HG03039 (cell line): ENCODE data around the gene ABCG1.
"Not testable (repeated sequence)": the region's sequence is repeated elsewhere in the genome, so short reads cannot be mapped to it uniquely, and the experiment has no call there.

Experiments
- ATAC-seq: cut with Tn5 transposase; IDR thresholded peaks from one replicate; pipeline ENCODE4 v1.9.1; 2021; ENCODE audit warnings: mild to moderate bottlenecking, moderate library complexity; ENCODE audit not compliant: unreplicated experiment

Gene ABCG1

DNA sequence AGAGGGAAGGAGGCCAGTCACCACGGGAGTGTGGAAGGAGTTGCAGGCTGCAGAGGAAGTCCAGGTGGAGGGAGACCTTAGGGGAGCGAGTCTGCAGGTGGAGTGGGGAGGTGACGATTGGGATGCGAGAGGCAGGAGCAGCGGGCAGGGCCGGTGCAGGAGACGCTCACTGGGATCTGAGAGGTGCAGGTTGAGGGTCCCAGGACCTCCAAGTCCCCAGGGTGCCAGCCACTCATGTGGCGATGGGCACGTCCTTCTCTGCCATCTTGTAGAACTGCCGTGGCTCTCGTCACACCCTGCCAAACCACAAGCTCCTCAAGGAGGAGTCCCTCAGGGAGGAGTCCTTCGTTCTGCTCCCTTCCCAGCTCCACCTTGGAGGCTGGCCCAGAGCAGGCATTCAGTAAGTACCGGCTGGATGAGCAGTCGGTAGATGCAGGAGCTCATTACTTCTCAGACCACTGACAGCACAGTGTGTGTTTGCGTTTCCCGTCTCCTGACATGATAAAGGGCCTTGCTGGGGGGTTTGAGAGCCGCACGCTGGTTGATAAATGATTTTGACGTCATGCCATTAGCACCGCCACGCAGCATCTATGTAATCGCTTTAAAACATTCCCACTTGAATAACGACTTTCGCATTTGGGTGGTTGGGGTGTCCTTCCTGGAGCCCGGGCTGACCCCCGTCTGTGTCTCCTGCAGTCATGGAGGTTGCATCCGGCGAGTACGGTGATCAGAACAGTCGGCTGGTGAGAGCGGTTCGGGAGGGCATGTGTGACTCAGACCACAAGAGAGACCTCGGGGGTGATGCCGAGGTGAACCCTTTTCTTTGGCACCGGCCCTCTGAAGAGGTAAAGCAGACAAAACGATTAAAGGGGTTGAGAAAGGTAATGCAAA, 68.5 kb downstream of the ABCG1 start:
- ATAC-seq = no peak

DNA sequence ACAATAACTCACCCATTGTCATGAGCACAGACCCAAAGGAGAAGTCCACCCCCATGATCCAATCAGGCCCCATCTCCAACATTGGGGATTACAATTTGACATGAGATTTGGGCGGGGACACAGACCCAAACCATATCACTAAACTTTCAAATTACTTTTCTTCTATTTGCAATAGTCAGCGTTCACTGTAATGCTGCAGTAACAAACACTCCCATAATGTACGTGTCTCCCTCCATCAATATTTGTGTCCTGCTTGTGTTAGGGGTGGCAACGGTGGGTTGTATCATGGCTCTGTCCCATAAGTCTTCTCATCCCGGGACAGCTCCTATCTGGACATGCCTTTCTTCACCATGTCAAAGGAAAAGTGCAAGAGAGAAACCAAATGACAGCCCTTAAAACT, 70.0 kb downstream of the ABCG1 start:
- no peak for ATAC-seq

DNA sequence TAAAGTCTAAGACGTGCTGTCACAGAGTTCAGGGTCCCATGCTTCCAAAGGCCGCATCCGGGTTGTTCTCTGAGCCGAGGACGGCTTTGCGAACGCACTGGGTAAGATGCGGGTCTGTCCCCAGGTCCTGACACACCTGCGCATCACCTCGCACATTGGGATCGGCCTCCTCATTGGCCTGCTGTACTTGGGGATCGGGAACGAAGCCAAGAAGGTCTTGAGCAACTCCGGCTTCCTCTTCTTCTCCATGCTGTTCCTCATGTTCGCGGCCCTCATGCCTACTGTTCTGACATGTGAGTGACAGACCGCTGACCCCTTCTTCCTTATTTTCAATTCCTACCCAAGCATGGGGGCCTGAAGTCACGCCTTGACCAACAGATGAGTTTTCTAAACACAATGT, 71.0 kb downstream of the ABCG1 start:
- ATAC-seq = no peak

DNA sequence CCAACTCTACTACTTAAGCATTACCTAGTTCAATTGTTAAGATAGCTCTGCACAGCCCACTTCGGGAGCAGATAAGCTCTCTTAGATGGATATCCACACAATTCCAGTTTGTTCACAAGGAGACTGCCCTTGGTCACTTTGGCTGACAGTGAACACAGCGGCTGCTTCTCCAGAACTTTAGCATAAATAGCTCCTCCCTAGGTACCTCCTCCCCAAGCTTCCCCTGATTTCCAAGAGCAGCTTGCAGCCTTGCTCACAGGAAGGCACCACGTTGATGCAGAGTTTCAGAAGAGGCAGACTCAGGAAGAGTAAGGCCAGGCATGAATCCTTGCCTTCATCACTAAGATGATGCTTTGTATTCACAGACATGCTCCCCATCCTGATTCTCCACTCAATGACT, 71.6 kb downstream of the ABCG1 start:
- no peak for ATAC-seq

DNA sequence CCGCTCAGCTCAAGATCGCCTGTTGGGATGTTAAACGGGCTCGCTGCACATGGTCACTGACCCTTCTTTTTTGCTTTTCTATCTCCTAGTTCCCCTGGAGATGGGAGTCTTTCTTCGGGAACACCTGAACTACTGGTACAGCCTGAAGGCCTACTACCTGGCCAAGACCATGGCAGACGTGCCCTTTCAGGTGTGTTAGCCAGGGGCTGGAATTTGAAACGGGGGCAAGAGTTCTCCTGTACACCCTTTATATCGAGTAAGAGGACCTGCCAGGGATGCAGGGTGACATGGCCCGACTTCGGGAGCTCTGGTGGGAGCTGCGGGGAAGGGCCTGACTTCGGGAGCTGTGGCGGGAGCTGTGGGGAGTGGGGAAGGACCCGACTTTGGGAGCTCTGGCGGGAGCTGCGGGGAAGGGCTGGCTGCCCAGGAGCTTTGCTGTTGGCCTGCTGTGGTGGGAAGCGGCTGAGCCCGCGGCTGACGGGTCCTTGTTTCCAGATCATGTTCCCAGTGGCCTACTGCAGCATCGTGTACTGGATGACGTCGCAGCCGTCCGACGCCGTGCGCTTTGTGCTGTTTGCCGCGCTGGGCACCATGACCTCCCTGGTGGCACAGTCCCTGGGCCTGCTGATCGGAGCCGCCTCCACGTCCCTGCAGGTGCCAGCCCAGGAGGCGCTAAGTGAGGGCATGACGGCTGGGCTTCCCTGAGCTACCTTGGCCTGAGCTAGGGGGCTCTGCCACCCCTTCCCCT, 72.2 kb downstream of the ABCG1 start:
- ATAC-seq = no peak

DNA sequence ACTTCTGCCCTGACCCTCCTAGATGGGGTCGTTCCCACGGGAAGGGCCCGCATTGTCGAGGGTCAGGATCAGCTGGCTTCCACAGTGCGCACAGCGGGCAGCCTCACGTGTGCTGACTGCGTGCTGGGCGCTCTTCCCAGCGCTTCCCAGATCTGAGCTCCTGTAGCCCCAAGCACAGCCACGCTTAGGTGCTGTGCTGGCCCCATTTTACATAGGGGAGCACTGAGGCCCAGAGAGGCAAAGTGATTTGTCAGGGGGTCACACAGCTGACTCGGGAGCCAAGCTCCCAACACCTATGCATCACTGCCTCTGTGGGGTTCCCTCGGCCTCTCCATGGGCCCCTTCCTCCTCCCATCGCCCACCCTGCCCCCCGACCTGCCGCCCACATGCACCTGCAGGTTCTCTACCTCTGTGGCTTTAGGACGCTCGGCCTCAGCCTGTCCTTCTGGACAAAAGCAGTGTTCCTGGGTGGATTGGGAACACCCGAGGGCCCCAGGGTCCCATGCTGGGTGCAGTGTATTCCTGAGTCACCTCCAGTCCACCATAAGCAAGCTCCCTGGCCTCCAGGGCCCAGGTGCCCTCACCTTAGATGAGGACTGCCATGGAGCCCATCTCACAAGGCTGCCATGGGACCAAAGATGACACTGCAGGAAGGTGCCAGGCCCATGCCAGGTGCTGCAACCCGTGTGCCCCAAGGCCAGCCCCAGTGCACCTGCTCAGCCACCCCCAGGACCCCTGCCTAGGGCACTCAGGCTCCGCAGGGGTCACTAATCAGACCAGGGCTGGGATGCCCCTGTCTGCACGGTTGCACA, 73.0 kb downstream of the ABCG1 start:
- ATAC-seq = no peak

DNA sequence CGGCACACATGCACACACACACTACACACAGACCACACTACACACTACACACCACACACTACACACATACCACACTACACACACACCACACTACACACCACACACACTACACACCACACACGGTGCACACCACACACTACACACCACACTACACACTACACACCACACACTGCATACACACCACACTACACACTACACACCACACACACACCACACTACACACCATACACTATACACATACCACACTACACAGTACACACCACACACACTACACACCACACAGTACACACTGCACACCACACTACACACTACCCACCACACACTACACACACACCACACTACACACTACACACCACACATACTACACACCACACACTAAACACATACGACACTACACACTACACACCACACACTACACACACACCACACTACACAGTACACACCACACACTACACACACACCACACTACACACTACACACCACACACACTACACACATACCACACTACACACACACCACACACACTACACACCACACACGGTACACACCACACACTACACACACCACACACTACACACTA, 73.7 kb downstream of the ABCG1 start:
- ATAC-seq = not testable (repeated sequence)

DNA sequence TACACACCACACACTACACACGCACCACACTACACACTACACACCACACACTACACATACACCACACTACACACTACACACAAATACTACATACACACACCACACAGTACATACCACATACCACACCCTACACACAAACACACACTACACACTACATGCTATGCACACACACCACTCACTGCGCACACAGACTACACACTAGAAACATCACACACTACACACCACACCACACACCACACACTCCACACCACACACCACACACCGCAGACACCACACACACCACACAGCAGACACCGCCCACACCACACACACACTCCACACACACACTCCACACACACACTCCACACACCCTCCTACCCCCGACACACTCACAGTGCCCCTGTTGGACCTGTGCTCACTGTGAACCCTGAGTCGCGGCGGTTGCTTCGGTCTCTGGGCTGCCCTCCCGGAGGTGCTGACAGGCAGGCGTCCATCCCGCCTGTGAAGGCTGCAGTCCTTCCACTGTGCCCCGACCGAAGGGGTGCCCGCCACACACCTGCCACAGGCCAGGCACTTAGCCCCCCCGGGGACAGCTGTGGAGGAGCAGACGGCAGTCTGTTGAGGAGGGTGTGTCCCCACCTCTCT, 74.8 kb downstream of the ABCG1 start:
- ATAC-seq = no peak

DNA sequence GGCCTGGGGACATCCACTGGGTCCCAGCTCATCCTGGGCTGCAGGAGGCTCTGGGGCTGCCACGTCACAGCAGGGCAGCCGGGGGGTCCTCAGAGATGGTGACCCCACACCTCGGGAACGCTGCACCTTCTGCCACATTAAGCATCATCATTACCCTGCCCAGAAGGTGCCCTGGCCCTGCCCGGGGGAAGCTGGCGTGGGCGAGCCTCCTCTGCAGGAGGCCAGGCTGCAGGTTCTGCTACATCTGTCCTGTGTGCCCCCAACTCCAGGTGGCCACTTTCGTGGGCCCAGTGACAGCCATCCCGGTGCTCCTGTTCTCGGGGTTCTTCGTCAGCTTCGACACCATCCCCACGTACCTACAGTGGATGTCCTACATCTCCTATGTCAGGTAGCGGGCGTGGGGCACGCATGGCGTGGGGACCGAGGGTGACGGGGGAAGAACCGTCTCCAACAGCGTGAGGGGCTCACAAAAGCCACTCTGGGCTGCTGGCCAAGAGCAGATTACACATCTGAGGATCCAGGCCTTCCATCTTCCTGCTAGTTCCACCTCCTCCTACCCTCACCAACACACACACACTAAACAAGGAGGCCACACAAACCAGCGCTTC, 75.4 kb downstream of the ABCG1 start:
- no peak for ATAC-seq

DNA sequence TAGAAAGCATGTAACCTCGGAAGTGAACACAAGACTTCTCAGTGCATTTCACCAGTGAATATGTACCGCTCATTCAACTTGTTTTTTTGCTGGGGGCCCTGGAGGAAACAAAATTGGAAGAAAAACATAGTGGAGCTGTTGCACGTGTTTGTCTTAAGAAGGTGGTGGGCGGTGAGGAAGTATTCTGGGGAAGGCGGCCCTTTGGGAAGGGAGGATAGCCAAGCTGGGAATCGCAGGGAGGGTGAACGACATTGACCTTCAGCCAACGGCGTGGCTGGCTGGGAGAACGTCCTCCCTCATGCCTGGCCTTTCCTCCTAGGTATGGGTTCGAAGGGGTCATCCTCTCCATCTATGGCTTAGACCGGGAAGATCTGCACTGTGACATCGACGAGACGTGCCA, 76.9 kb downstream of the ABCG1 start:
- ATAC-seq = no peak

DNA sequence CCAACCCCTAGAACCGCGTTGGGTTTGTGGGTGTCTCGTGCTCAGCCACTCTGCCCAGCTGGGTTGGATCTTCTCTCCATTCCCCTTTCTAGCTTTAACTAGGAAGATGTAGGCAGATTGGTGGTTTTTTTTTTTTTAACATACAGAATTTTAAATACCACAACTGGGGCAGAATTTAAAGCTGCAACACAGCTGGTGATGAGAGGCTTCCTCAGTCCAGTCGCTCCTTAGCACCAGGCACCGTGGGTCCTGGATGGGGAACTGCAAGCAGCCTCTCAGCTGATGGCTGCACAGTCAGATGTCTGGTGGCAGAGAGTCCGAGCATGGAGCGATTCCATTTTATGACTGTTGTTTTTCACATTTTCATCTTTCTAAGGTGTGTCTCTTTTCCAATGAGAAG, 77.6 kb downstream of the ABCG1 start:
- ATAC-seq = no peak

DNA sequence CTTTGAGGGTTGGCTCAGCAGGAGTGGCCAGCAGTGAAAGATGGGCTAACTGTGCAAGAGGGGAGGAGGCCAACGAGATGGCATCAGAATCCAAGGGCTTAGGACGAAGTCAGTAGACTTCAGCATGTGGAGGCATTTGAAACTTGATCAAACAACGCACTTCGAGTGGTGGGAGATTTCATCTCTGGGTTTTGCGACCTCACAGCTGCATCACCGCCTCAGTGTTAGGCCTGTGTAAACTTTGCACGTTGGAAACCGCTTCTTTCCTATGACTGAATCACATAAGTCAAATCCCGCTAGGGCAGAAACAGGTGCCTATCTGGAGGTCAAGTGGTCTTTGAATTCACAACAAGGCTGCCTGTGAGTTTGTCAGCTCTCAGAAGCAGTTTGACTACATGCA, 78.4 kb downstream of the ABCG1 start:
- ATAC-seq = no peak

DNA sequence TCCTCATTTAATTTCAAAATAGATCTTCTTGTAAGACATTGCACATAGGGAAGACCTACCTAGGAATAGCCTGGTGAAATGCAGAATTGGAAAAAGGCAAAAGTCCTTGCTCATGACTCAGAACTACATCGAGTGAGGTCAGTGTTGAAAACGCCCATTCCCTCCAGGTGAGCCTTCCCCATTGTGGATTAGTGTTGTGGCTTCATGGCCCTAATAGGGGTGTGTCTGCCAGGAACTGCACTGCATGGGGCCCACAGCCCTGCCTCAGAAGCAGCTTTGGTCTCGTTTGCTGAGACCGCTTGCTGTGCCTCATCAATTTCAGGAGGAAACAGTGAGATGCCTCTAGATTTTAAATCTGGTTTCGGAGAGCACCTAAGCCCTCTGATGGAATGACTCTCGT, 79.3 kb downstream of the ABCG1 start:
- no peak for ATAC-seq

DNA sequence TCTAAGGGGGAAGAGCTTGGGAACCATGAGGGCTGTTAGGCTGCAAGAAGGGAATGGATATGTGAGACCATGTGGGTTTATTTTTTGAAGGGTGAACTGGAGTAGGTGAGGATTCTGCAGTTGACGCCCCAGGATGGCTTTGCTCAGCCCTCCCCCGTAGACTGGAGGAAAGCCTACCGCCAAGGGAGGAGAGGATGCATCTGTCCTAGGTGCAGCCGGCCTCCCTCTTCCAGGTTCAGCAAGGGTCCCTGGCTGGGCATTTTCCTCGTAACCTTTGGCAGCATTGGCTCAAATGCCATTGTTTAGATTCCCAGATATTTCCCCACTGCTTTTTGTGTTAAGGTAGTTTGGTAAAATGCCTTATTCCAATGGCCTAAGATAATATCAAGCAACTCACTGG, 79.7 kb downstream of the ABCG1 start:
- ATAC-seq = no peak

DNA sequence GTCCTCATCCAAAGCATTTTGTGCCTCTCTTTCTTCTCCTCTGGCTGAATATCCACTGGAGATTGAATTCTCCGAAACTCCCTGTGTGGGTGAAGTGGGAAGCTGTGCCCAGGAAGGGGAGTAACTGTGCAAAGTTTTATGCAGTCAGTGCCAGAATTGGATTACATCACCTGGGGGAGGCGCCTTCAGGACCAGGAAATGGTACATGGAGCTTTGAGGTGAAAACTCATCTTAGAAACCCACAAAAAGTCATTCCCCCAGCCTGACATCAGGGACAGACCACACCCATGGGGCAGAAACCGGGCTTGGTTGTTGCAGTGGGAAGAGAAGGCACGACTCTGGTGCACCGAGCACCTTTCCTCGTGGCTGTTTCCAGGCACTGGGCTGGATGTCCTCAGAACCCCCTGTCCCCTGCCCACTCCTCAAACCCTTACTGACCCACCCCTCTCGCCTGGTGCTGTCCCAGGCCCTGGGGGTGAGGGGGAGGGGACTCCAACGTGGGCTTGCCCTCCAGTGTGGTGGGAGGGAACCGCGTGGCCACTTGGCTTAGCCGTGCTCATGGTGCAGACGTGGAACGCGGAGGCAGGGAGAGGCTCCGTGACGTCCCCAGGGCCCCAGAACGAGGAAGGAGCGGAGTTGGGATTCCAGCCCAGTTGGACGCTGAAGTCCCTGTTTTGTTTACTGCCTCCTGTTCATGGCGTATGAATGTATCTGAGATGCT, 80.5 kb downstream of the ABCG1 start:
- ATAC-seq = no peak

DNA sequence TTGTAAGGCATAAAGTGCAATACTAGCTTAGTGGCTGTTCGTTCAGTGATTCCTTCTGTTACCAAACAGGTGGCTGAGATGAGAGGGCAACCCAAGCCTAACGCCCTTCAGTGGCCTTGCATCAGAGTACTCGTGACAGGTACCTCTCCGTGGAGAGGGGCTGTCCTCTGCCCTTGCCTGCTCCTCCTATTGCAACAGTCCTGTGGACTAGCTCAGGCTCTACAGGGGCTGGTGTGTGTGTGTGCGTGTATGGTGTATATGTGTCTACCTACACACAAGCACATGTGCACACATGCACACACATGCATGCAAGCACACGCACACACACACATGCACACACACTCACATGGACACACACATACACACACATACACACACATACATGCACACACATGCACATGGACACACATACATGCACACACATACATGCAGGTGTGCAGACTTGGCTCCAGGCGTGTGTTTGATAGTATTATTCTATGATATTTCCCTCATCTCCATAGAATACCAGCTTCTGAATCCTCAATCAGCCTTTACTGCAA, 81.2 kb downstream of the ABCG1 start:
- no peak for ATAC-seq

DNA sequence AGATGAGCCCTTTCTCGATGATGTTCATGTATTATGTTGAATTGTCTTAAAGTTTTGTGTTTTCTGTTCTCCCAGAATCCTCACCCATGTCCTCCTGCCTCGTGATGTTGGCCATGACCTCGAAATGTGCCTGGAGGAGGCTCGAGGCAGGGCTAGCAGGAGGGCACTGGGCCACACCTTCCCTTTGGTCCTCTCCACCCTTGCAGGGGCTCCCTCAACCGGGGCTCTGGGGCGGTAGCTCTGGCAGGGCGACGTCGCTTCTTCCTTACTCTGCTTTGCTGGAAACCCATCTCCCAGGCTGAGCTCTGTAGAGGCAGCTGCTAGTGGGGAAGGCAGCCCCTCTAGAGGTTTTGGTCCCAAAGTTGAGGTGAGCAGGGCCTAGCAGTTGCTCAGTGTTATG, 82.0 kb downstream of the ABCG1 start:
- ATAC-seq = no peak

DNA sequence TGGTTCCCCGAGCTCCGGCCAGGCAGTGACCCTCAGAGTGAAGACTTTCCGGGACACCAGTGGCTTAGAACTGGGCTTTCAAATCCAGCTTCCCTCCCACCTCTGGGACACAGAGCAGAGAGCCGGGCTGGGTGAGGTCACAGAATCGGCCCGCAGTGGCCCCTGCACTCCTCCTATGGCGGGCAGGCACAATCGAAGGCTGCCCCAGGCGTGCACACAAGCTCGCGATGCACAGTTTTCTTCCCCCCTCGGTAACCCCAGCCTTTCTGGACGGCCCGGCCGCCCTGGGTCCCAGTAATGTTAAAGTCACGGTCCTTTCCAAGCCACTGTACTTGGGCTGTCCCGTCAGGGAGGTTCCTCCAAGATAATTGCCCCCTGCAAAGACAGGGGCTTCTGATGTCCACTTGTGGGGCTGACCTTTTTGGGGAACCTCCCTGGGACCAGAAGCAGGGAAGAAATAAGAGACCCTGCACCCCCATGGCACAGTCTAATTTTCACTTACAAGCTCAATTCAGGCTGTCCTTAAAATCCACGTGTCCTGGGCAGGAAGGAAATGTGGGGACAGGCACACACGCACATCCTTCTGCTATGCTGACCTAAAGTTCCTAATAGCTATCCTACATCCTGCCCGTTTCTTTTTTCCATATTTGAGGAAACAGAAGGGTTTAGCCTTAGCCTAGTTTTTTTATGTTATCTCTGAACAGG, 82.6 kb downstream of the ABCG1 start:
- no peak for ATAC-seq
